GM19452 (cell line): ENCODE data around the gene ACKR2.

Experiments used
- ATAC-seq: cut with Tn5 transposase; IDR thresholded peaks from one replicate; pipeline ENCODE4 v1.9.1; 2021; ENCODE audit not compliant: unreplicated experiment

ACKR2 gene

DNA sequence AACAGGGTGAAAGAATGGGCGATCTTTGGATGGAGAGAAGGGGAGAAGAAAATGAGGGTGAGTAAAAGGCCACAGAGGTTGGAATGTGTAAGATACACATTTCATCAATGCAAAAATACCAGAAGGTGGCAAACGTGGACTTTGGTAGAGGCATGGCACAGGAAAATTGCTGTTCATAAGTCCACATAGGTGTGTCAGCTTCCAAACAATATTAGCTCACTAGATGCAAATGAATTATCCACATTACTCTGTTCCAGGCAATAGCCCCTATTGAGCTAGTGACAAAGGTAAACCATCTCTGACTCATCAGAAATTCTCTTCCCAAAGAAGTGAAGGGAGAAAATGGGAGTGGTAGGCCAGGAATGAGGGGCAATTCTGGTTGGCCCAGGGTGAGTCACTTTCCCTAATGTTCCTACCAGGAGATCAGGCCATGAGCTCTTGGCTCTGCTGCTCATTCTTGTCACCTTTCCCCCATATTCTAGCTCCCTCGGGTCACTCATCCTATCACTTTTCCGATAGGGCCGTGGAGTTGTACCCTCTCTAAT lies 19.9 kb downstream of the ACKR2 start:
- no peak for ATAC-seq

- no peak for ATAC-seq
These were observed 20.6 kb downstream of the ACKR2 start for GRCh38 chr3:42829628-42830436.

DNA sequence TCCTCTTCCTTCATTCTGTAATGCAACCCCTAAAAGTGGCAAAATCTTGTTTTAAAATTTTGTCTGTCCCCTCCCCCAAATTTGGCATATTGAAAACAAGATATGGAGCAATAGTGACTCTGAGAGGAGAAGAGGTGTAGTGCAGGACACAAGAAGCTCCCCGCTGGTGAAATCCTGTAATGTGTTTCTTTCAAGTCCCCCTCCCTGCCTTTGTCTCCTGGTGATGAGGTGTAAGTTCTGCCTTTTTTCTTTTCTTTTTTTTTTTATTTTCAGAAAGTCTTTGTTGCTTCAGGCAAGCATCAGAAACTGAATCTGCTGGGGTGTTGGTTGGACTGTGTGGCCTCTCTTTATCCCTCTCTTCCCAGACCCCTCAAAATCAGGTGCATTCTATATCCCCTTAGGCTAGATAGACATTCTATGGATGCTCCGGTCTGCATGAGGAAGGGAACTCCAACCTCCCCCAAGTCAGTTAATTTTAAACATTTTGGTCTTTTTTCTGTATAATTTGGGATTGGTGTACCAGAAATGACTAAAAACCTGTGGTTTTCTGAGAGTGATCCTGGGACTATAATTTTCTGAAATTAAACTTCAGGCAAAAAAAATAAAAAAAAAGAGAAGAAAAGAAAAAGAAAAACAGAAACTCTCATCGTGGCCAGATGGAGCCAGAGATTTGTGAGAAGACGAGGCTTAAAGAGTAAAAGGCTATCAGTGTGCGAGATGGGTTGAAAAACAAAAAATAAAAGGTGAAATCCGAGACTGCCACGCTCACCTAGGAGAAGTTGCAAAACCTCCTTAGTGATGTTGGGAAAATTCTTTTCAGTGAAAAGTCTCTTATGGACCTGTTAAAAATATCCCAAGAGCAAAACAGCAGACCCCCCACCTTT lies 21.4 kb downstream of the ACKR2 start:
- no peak for ATAC-seq

DNA sequence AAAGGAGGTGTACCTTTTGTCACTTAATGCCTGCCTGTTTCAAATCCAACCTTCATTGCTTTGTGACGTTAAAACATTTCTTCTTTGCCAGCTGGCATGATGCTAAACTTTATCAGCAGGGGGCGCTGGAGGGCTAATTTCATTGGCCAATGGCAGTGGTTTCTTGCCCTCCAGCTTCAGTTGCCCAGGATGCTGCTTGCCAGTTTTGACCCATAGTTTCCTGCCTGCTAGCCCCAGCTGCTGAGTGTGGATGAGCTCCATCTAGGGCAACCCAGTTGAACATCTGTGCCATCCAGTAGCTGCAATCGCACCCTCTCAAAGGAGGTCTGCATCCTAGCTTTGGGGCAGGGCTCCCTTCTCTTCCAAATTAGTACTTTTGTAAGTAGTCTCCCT lies 22.1 kb downstream of the ACKR2 start:
- ATAC-seq = peak; percentile 66

GRCh38 chr3:42836150-42837123 lies 27.2 kb downstream of the ACKR2 start:
- no peak for ATAC-seq

GRCh38 chr3:42838571-42838970 lies 29.3 kb downstream of the ACKR2 start:
- ATAC-seq = no peak

- ATAC-seq = peak; percentile 94
These were observed 30.4 kb downstream of the ACKR2 start for GRCh38 chr3:42839616-42840015.

GRCh38 chr3:42841332-42841731 lies 32.1 kb downstream of the ACKR2 start:
- no peak for ATAC-seq

- ATAC-seq = no peak
These were observed 34.6 kb downstream of the ACKR2 start for GRCh38 chr3:42843713-42844411.

DNA sequence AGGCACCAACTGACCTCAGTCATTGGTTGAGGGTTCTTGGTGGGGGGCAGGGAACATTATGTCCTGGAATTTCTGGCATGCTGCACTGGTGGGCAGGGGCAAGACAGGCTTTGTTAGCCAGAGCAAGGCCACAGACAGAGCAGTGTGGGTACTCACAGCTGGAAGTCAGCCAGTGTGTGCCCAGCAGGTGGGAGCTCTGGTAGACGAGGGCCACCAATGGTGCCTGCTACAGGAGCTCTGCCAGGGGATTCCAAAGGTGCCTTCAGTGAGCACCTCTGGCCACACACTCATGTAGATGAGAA lies 35.1 kb downstream of the ACKR2 start:
- ATAC-seq = no peak

GRCh38 chr3:42844815-42845214 lies 35.6 kb downstream of the ACKR2 start:
- no peak for ATAC-seq

- ATAC-seq = peak; percentile 76
These were observed 37.7 kb downstream of the ACKR2 start for GRCh38 chr3:42846685-42847522.

DNA sequence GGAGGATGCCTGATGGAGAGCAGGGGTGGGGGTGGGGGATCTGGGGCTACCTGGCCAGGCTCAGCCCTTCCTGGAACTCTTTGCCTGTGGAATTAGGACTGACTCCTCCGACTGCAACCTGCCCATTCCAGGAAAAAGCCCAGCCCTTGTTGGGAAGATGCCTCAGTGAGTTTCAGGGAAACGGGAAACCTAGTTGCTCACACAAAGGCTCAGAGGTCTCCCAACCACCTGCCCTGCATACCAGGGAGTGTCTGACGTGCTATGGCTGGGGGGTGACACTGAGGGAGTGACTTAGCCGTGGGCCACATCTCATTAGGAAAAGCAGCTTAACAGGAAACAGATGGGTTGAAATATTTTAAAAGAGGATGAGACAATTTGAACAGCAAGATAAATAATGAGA lies 38.5 kb downstream of the ACKR2 start:
- no peak for ATAC-seq

- ATAC-seq = no peak
These were observed 39.8 kb downstream of the ACKR2 start for GRCh38 chr3:42849017-42849416.

- ATAC-seq = no peak
These were observed 41.0 kb downstream of the ACKR2 start for GRCh38 chr3:42850263-42850662.

DNA sequence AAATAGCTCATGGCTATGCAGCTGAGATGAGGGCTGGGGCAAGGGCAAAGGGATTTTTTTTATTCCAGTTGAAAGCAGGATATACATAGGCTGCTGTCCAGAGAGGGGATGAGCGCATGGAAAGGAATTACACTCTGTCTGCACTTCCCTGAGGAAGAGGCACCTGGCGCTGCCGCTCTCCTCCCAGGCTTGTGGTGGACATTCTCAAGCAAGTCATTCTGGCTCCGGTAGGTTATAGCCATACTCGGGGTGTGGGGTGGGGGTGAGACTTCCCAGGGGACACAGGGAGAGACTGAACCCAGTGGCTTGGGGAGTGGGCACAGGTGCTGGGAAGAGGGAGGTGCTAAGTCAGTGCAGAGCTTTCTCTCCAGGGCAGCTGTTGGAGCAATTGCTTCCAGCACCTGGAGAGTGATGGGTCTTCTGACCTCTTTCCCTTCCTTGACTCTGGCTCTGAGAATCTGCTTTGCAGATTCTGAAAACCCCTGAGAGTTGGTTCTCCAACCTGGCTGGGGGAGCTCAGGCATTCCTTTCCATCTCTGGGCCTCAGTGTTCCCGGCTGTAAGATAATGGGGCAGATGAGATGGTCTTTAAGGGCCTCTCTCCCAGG lies 42.1 kb downstream of the ACKR2 start:
- ATAC-seq = no peak

DNA sequence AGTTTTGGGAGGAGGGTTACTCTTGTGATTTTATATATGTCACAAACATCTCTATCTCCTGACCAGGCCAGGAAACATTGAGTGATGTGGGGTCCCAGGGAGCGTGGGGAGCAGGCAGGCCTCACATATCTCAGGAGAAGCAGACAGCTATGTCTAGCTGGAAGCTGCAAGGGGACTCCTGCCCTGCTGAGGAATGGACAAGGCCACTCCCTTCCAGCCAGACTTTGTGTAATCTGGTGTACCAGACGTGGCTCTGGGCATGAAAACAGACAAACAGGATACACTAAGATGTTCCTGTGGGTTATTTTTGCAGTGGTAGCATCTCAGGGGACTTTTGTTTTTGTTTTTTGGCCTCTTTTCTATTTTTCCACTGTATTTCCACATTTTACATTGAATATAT lies 43.2 kb downstream of the ACKR2 start:
- no peak for ATAC-seq

DNA sequence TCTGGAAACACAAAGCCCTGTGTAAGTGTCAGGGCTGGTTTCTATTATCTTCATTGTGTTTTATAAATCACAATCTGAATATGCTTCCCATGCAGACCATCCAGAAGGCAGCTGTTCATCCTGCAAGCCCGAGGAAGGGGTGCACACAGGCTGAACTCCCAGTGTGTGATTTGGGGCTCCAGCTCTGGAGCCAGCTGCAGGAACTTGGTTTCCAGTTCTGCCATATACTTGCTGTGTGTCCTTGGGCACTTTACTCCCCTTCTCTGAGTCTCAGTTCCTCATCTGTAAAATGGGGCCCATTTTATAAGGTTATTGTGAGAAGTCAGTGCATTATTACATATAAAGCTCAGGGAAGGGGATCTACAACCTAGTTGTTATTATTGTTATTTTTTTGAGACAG lies 43.8 kb downstream of the ACKR2 start:
- ATAC-seq = no peak

- no peak for ATAC-seq
These were observed 44.6 kb downstream of the ACKR2 start for GRCh38 chr3:42853739-42854302.
